GM19238 (cell line): ENCODE data around the gene ZNF324.

Experiments
- DNase-seq: peaks from one replicate; pipeline ENCODE4 v3.0.0; 2011; ENCODE audit warnings: low spot score; ENCODE audit not compliant: insufficient read length

ZNF324 gene

GRCh38 chr19:58522709-58523108 is 55.8 kb downstream of the ZNF324 start:
- no peak for DNase-seq
